ENCODE results near the gene RBCK1.

- TF ChIP-seq CTCF (IDR thresholded peaks at IDR 0.05) (no peak), POLR2A (IDR thresholded peaks at IDR 0.05) (no peak)
These were observed 4.0 kb upstream of the RBCK1 start for GRCh38 chr20:404088-404487.
